DOHH2 (cell line): ENCODE data around the gene MKS1.

Experiments
- EZH2phosphoT487 ChIP-seq: fragments of 200-600 bp; sonication (generic); IDR thresholded peaks from 2 replicates; pipeline ENCODE4 v1.6.1; 2017; ENCODE audit warnings: borderline replicate concordance, mild to moderate bottlenecking, antibody characterized with exemption, low read length, moderate library complexity, mixed read lengths
- TF ChIP-seq, protein P1 (sequence below): fragments of 200-600 bp; sonication (generic); IDR thresholded peaks from one replicate; pipeline ENCODE4 v1.5.1; 2014; ENCODE audit warnings: antibody characterized with exemption, mild to moderate bottlenecking, low read depth, low read length; ENCODE audit not compliant: poor library complexity, severe bottlenecking

DNA sequence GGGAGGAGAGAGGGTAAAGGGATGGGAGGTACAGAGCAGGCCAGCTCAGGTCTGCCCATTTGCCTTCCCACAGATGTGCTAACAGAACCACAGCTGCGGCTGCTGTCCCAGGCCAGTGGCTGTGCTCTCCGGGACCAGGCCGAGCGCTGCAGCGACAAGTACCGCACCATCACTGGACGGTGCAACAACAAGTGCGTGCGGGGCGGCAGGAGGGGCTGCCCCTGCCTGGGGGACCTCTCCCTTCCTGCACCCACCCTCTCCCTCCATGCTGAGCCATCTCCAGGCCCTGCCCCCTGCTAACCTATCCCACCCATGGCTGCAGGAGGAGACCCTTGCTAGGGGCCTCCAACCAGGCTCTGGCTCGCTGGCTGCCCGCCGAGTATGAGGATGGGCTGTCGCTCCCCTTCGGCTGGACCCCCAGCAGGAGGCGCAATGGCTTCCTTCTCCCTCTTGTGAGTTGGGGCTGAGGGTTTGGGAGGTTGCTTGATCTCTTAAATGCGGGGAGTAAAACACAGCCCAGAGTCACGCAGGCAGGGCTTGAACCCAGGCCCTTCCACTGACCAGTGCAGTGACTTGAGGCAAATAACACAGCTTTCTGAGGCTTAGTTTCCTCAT is 25.3 kb downstream of the MKS1 start:
- TF ChIP-seq, protein P1, sequence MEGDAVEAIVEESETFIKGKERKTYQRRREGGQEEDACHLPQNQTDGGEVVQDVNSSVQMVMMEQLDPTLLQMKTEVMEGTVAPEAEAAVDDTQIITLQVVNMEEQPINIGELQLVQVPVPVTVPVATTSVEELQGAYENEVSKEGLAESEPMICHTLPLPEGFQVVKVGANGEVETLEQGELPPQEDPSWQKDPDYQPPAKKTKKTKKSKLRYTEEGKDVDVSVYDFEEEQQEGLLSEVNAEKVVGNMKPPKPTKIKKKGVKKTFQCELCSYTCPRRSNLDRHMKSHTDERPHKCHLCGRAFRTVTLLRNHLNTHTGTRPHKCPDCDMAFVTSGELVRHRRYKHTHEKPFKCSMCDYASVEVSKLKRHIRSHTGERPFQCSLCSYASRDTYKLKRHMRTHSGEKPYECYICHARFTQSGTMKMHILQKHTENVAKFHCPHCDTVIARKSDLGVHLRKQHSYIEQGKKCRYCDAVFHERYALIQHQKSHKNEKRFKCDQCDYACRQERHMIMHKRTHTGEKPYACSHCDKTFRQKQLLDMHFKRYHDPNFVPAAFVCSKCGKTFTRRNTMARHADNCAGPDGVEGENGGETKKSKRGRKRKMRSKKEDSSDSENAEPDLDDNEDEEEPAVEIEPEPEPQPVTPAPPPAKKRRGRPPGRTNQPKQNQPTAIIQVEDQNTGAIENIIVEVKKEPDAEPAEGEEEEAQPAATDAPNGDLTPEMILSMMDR, result peak; percentile 25
- no peak for TF ChIP-seq EZH2phosphoT487
